Amniotic stem cell (primary cell): ENCODE measurements around the gene ZFP64.
A peak's percentile ranks its signal among the peaks of the same experiment; 100 is the strongest.
"Not testable (repeated sequence)": the region's sequence is repeated elsewhere in the genome, so short reads cannot be mapped to it uniquely, and the experiment has no call there.

Experiments
- DNase-seq: peaks from one replicate; lab custom pipeline; 2025; lab: John Stamatoyannopoulos, UW

ZFP64 gene

GRCh38 chr20:52160049-52160570, 31.5 kb downstream of the ZFP64 start:
- DNase-seq = no peak

- no peak for DNase-seq
These were observed 37.0 kb downstream of the ZFP64 start for GRCh38 chr20:52154575-52154974.

- DNase-seq = no peak
These were observed 37.7 kb downstream of the ZFP64 start for GRCh38 chr20:52153896-52154295.

GRCh38 chr20:52152921-52153320, 38.7 kb downstream of the ZFP64 start:
- DNase-seq = no peak

- no peak for DNase-seq
These were observed 39.2 kb downstream of the ZFP64 start for GRCh38 chr20:52152416-52152815.

GRCh38 chr20:52150440-52151258, 40.9 kb downstream of the ZFP64 start:
- peak; percentile 30 for DNase-seq

- no peak for DNase-seq
These were observed 46.0 kb downstream of the ZFP64 start for GRCh38 chr20:52145587-52145986.

GRCh38 chr20:52143277-52143676, 48.3 kb downstream of the ZFP64 start:
- DNase-seq = no peak

GRCh38 chr20:52142757-52143156, 48.8 kb downstream of the ZFP64 start:
- DNase-seq = no peak

GRCh38 chr20:52139986-52140385, 51.6 kb downstream of the ZFP64 start:
- no peak for DNase-seq

- no peak for DNase-seq
These were observed 53.7 kb downstream of the ZFP64 start for GRCh38 chr20:52137850-52138249.

GRCh38 chr20:52133714-52134113, 57.9 kb downstream of the ZFP64 start:
- DNase-seq = not testable (repeated sequence)

- DNase-seq = no peak
These were observed 59.2 kb downstream of the ZFP64 start for GRCh38 chr20:52132337-52132736.

- no peak for DNase-seq
These were observed 60.4 kb downstream of the ZFP64 start for GRCh38 chr20:52131048-52131643.

- DNase-seq = no peak
These were observed 61.2 kb downstream of the ZFP64 start for GRCh38 chr20:52130406-52130805.

- DNase-seq = no peak
These were observed 62.0 kb downstream of the ZFP64 start for GRCh38 chr20:52129611-52130010.

- no peak for DNase-seq
These were observed 64.3 kb downstream of the ZFP64 start for GRCh38 chr20:52127309-52127708.

- DNase-seq = no peak
These were observed 66.8 kb downstream of the ZFP64 start for GRCh38 chr20:52124821-52125220.

- no peak for DNase-seq
These were observed 72.9 kb downstream of the ZFP64 start for GRCh38 chr20:52118696-52119095.

GRCh38 chr20:52118016-52118623, 73.5 kb downstream of the ZFP64 start:
- DNase-seq = no peak

- no peak for DNase-seq
These were observed 81.1 kb downstream of the ZFP64 start for GRCh38 chr20:52110456-52110855.

- DNase-seq = no peak
These were observed 85.8 kb downstream of the ZFP64 start for GRCh38 chr20:52105442-52106422.
